Omental fat pad (tissue), 4 donors: ENCODE measurements around the gene SGMS1. TPM values are rescaled to one million over a fixed set of nuclear protein-coding genes. Genes with fewer than 3 reads are reported as not detected.

Experiments
- ATAC-seq: fragments of 150-250 bp; one replicate; pipeline ENCODE4 v1.9.1; 2016; ENCODE audit warnings: mild to moderate bottlenecking, moderate library complexity; ENCODE audit not compliant: low FRiP score
- DNase-seq: peaks from one replicate; pipeline ENCODE4 v3.0.0-alpha.2; 2019; ENCODE audit warnings: low spot score
- total RNA-seq, 4 donors: library from RNA; depleted of rRNA; stranded (reverse); fragments of >200 nt; gene quantifications; one replicate each; pipeline ENCODE4 v1.1.0, GENCODE V29; 2016
- TF ChIP-seq, protein P1 (sequence below), 3 donors: fragments of 450-650 bp; IDR thresholded peaks; one replicate each; pipeline ENCODE4 v1.5.1; 2016 to 2017; ENCODE audit warnings: antibody characterized with exemption in 3 of 3, mild to moderate bottlenecking in 3 of 3, moderate library complexity in 2 of 3

Gene SGMS1
- total RNA-seq, 4 donors from 2014 or later = 82.5 to 136 (median 96.4) TPM

DNA sequence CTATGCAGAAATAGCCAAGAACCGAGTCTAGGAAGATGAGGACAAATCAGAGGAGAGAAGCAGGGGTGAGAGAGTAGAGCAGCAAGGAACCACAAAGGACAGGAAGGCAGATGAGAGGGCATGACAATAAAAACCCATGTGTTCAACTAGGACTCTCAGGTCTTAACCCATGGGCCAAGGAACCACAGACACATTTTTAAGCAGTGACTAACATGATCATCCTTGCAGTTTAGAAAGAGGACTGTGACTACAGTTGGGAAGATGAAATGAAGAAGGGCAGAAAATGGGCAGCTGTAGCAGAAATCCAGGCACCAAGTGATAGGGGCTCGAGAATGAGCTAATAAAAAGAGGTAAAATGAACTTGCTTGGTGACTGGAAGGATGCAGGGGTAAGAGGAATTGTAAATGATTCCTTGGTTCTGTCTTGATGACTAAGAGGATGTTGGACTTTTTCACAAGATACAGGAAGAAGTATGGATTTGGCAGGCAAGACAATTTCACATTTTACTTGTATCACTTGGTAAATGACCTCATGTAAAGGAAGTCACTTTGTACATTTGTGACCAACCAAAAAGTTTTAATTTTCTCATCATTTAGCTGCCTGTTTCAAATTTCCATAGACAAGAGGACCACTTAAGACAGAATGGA is 22.8 kb downstream of the SGMS1 start:
- no peak for ATAC-seq
- TF ChIP-seq, protein P1, sequence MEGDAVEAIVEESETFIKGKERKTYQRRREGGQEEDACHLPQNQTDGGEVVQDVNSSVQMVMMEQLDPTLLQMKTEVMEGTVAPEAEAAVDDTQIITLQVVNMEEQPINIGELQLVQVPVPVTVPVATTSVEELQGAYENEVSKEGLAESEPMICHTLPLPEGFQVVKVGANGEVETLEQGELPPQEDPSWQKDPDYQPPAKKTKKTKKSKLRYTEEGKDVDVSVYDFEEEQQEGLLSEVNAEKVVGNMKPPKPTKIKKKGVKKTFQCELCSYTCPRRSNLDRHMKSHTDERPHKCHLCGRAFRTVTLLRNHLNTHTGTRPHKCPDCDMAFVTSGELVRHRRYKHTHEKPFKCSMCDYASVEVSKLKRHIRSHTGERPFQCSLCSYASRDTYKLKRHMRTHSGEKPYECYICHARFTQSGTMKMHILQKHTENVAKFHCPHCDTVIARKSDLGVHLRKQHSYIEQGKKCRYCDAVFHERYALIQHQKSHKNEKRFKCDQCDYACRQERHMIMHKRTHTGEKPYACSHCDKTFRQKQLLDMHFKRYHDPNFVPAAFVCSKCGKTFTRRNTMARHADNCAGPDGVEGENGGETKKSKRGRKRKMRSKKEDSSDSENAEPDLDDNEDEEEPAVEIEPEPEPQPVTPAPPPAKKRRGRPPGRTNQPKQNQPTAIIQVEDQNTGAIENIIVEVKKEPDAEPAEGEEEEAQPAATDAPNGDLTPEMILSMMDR (IDR thresholded peaks at IDR 0.05) = no peak
- DNase-seq = no peak

DNA sequence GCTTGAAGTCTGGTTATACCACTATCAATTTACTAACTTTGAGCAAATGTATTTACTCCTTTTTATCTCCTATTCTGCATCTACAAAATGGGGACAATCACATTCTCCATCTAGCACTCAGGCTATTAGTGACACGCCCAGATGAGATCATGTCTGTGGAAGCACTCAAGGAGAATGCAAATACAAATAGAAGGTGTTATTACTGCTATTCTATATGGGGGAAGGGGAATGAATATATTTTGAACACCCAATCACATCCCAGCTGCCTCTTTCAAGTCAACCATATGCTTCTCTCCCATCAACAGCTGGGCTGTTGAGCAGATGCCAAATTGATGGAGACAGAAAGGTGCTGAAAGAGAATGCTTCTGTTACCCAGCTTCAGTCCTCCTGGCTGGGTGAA is 23.5 kb downstream of the SGMS1 start:
- ATAC-seq (no peak), DNase-seq (no peak)
- TF ChIP-seq, protein P1 (IDR thresholded peaks at IDR 0.05) = no peak

DNA sequence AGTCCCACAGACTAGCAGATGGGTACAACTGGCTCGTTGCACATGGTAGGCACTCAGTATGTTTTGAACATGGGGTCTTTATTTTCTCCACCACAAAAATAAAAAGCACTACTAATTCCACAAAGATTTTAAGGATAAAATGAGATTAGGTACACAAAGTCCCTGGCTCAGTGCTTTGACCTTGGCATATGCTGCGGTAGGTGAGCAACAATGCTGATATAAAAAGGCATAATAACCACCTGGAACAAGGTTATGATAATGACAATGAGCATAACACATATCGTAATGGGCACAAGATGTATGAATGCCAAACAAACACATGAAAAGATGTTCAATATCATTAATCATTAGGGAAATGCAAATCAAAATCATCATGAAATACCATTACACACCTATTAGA is 26.9 kb downstream of the SGMS1 start:
- DNase-seq = no peak
- no peak for ATAC-seq
- TF ChIP-seq, protein P1 (IDR thresholded peaks at IDR 0.05) = no peak

- TF ChIP-seq, protein P1 (IDR thresholded peaks at IDR 0.05) = no peak
- DNase-seq (no peak), ATAC-seq (no peak)
Observed at GRCh38 chr10:50596456-50596855, 27.3 kb downstream of the SGMS1 start.

- DNase-seq (no peak), ATAC-seq (no peak)
- TF ChIP-seq, protein P1 (IDR thresholded peaks at IDR 0.05) = no peak
Observed at GRCh38 chr10:50595785-50596184, 28.0 kb downstream of the SGMS1 start.

DNA sequence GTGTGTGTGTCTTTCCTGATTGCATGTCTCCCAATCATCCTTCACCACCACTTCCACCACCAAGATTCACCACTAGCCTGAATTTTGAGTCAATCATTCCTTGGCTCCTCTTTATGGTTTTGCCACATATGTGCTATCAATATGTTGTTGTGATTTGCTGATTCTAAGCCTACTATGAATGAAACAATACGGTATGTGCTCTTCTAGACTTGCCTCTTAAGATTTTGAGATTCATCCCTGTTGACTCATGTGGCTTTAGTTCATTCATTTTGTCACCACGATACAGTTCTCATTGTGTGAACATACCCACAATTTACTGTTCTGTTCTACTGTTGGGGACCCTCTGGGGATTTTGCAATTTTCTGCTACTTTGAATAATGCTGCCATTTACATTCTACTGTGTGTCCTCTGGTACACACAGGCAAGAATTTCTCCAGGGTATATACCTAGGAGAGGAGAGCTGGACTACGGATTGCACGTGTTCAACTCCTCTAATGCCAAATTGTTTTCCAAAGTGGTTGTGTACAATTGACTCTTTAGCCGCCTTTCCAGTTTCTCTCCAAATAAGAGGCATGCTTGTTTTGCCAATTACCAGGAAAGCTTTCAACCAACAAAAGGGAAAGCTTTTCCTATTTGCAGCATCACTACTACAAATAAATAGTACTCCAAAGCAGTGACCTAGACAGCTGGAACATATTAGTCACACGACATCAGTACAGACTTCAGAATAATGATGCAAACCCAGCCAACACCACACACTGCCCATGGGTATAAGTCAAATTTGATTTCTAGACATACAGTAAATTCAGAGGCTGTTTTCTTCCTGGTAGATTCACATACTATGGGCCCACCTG is 30.0 kb downstream of the SGMS1 start:
- TF ChIP-seq, protein P1 (IDR thresholded peaks at IDR 0.05) = no peak
- no peak for ATAC-seq
- no peak for DNase-seq
